DND-41 (cell line): Measurements from ENCODE around the gene FHIT.

Experiments
- ATAC-seq: fragments of 200-7000 bp; cut with Tn5 transposase; 3 replicates; pipeline ENCODE4 v1.9.1; 2021; ENCODE audit warnings: low read depth; ENCODE audit not compliant: insufficient read depth
- DNase-seq: peaks from one replicate; pipeline ENCODE4 v3.0.0-alpha.2; 2020
- H2AFZ ChIP-seq: 2 replicates; pipeline ENCODE4 v1.6.0; 2012; ENCODE audit warnings: low read depth, low read length
- H3K27ac ChIP-seq: 2 replicates; pipeline ENCODE4 v1.5.1; 2012; ENCODE audit warnings: low read length, inconsistent platforms
- H3K27me3 ChIP-seq: fragments of 200-600 bp; sonication (generic); 2 replicates; pipeline ENCODE4 v1.6.0; 2012; ENCODE audit warnings: low read length, mild to moderate bottlenecking, inconsistent platforms; ENCODE audit not compliant: insufficient read depth, poor library complexity
- H3K36me3 ChIP-seq: 2 replicates; pipeline ENCODE4 v1.5.1; 2012; ENCODE audit warnings: low read length, inconsistent platforms; ENCODE audit not compliant: insufficient read depth
- H3K4me1 ChIP-seq: 2 replicates; pipeline ENCODE4 v1.5.1; 2012; ENCODE audit warnings: mild to moderate bottlenecking, low read length; ENCODE audit not compliant: insufficient read depth
- H3K4me2 ChIP-seq: 2 replicates; pipeline ENCODE4 v1.6.0; 2012; ENCODE audit warnings: mild to moderate bottlenecking, moderate library complexity, low read length, inconsistent platforms; ENCODE audit not compliant: insufficient read depth
- H3K4me3 ChIP-seq, 2 experiments: fragments of 200-600 bp in 1 of 2; shearing (Covaris generic) in 1 of 2; 2 replicates each; pipeline ENCODE4 v1.5.1; 2012 to 2016; ENCODE audit warnings: inconsistent platforms in 2 of 2, low read length in 2 of 2, mild to moderate bottlenecking in 2 of 2, low read depth in 1 of 2, moderate library complexity in 1 of 2
- H3K79me2 ChIP-seq: 2 replicates; pipeline ENCODE4 v1.6.0; 2012; ENCODE audit warnings: low read length, inconsistent platforms; ENCODE audit not compliant: insufficient read depth
- H3K9ac ChIP-seq: 2 replicates; pipeline ENCODE4 v1.6.0; 2012; ENCODE audit warnings: low read depth, mild to moderate bottlenecking, inconsistent platforms, low read length, moderate library complexity
- H3K9me3 ChIP-seq: 2 replicates; pipeline ENCODE4 v1.5.1; 2012; ENCODE audit warnings: low read length, moderate library complexity, mild to moderate bottlenecking, inconsistent platforms; ENCODE audit not compliant: insufficient read depth, severe bottlenecking
- H4K20me1 ChIP-seq: 2 replicates; pipeline ENCODE4 v1.6.0; 2012; ENCODE audit warnings: low read length; ENCODE audit not compliant: insufficient read depth
- CTCF ChIP-seq: IDR thresholded peaks from 2 replicates; pipeline ENCODE4 v1.5.1; 2012; ENCODE audit warnings: borderline replicate concordance, low read length, moderate library complexity, mild to moderate bottlenecking; ENCODE audit not compliant: poor library complexity, severe bottlenecking; ENCODE audit errors: extremely low read depth
- EZH2 ChIP-seq: IDR thresholded peaks from 3 replicates; pipeline ENCODE4 v1.6.1; 2012; ENCODE audit warnings: borderline replicate concordance, low read depth, mild to moderate bottlenecking, moderate library complexity, low read length, inconsistent platforms; ENCODE audit not compliant: severe bottlenecking

Gene FHIT

GRCh38 chr3:61178167-61178566, 73.1 kb downstream of the FHIT start:
- ATAC-seq (no peak), DNase-seq (no peak)
- no peaks in the 10 kb centered on the region for H3K4me1 ChIP-seq
- H3K79me2 ChIP-seq = no peaks in the 10 kb centered on the region
- no peak overlapping the region for H3K9ac ChIP-seq
- no peak for TF ChIP-seq EZH2
- TF ChIP-seq CTCF = no peak
- no peak overlapping the region for H3K4me2 ChIP-seq
- H4K20me1 ChIP-seq = no peaks in the 10 kb centered on the region
- no peaks in the 10 kb centered on the region for H3K36me3 ChIP-seq
- H2AFZ ChIP-seq = no peak overlapping the region
- H3K27me3 ChIP-seq = no peaks in the 10 kb centered on the region
- H3K9me3 ChIP-seq = no peaks in the 10 kb centered on the region
- H3K27ac ChIP-seq = no peak overlapping the region
- no peak overlapping the region for H3K4me3 ChIP-seq

- H3K4me1 ChIP-seq = peaks cover 4% of the 10 kb centered on the region
- no peaks in the 10 kb centered on the region for H3K79me2 ChIP-seq
- no peak overlapping the region for H3K4me2 ChIP-seq
- H4K20me1 ChIP-seq = no peaks in the 10 kb centered on the region
- ATAC-seq = no peak
- no peak overlapping the region for H3K27ac ChIP-seq
- H3K9me3 ChIP-seq = no peaks in the 10 kb centered on the region
- no peaks in the 10 kb centered on the region for H3K27me3 ChIP-seq
- H3K4me3 ChIP-seq = no peak overlapping the region
- no peaks in the 10 kb centered on the region for H3K36me3 ChIP-seq
- TF ChIP-seq CTCF (no peak), EZH2 (no peak)
- no peak overlapping the region for H3K9ac ChIP-seq
- H2AFZ ChIP-seq = no peak overlapping the region
- no peak for DNase-seq
These were observed 73.8 kb downstream of the FHIT start for GRCh38 chr3:61177450-61177849.

GRCh38 chr3:61173676-61174075, 77.6 kb downstream of the FHIT start:
- Histone ChIP-seq H3K36me3 (no peaks in the 10 kb centered on the region), H3K4me3 (no peak overlapping the region), H3K9ac (no peak overlapping the region), H3K27ac (no peak overlapping the region), H3K4me2 (no peak overlapping the region), H3K27me3 (no peaks in the 10 kb centered on the region), H4K20me1 (no peaks in the 10 kb centered on the region), H2AFZ (no peak overlapping the region), H3K9me3 (no peaks in the 10 kb centered on the region), H3K4me1 (peaks cover 4% of the 10 kb centered on the region), H3K79me2 (no peaks in the 10 kb centered on the region)
- DNase-seq = no peak
- ATAC-seq = no peak
- no peak for TF ChIP-seq CTCF

GRCh38 chr3:61172684-61173083, 78.6 kb downstream of the FHIT start:
- Histone ChIP-seq H3K4me2 (no peak overlapping the region), H3K4me3 (no peak overlapping the region), H3K9me3 (no peaks in the 10 kb centered on the region), H3K9ac (no peak overlapping the region), H2AFZ (no peak overlapping the region), H3K36me3 (no peaks in the 10 kb centered on the region), H3K27me3 (no peaks in the 10 kb centered on the region), H4K20me1 (no peaks in the 10 kb centered on the region), H3K4me1 (peaks cover 4% of the 10 kb centered on the region), H3K79me2 (no peaks in the 10 kb centered on the region), H3K27ac (no peak overlapping the region)
- peak; percentile 9 for DNase-seq
- TF ChIP-seq CTCF = peak; percentile 4
- no peak for TF ChIP-seq EZH2
- peak; percentile 52; the same call in 2 of the 3 replicates for ATAC-seq
